Activated T-helper 1 cell treated with anti-CD3 and anti-CD28 coated beads, Interleukin-12 subunit alpha, Interleukin-12 subunit beta, Interleukin-2, Interleukin-4 antibody, amounts not matched to agents 30 ng/mL and 10 ng/mL and 1 ng/mL, durations not matched to agents 14 hours and 24 hours and 36 hours (primary cell): Measurements from ENCODE around the gene CDC26. TPM values are rescaled to one million over a fixed set of nuclear protein-coding genes. Genes with fewer than 3 reads are reported as not detected.

Experiments used
- DNase-seq: peaks from one replicate; pipeline ENCODE4 v3.0.0; 2021; ENCODE audit warnings: low spot score
- H3K27ac Mint-ChIP-seq: one replicate; pipeline ENCODE4 v1.8.0; 2021; ENCODE audit warnings: mild to moderate bottlenecking, mixed read lengths
- H3K27me3 Mint-ChIP-seq: one replicate; pipeline ENCODE4 v1.8.0; 2022; ENCODE audit warnings: mild to moderate bottlenecking, moderate library complexity, mixed read lengths; ENCODE audit not compliant: insufficient read depth
- H3K36me3 Mint-ChIP-seq: one replicate; pipeline ENCODE4 v1.8.0; 2021; ENCODE audit warnings: low read depth, mixed read lengths
- H3K4me1 Mint-ChIP-seq: one replicate; pipeline ENCODE4 v1.8.0; 2021; ENCODE audit warnings: low read depth, mixed read lengths
- H3K4me3 Mint-ChIP-seq: one replicate; pipeline ENCODE4 v1.8.0; 2021; ENCODE audit warnings: mild to moderate bottlenecking, moderate library complexity, mixed read lengths
- H3K9me3 Mint-ChIP-seq: one replicate; pipeline ENCODE4 v1.8.0; 2021; ENCODE audit warnings: mixed read lengths
- intact Hi-C: fragments of 100-400 bp; cut with micrococcal nuclease; formaldehyde crosslinking; loops from one replicate; pipeline ENCODE4 v1.15.1; 2024
- total RNA-seq: library from RNA; stranded (reverse); gene quantifications from 2 replicates; pipeline ENCODE4 v1.2.3, GENCODE V29; 2022

Gene CDC26
- 49.9 and 50.6 TPM in 2 replicates for total RNA-seq

- peaks cover 39% of the 10 kb centered on the region for H3K36me3 Mint-ChIP-seq
Measured at GRCh38 chr9:113275157-113276131, at the start of gene CDC26, which contains the start of gene PRPF4. Gene CDC26, minus strand, starts transcription at chr9:113275572. Its CDS starts 3,065 bp downstream, at chr9:113272507. Gene PRPF4, plus strand, starts transcription at chr9:113275658. Its CDS starts 86 bp downstream, at chr9:113275744.

GRCh38 chr9:113322671-113323070, 47.3 kb upstream of the CDC26 start:
- no peaks in the 10 kb centered on the region for H3K9me3 Mint-ChIP-seq
- DNase-seq: no peak
- no peaks in the 10 kb centered on the region for H3K27me3 Mint-ChIP-seq
- no peak overlapping the region for H3K27ac Mint-ChIP-seq
- intact Hi-C loops: no loop called here
- no peaks in the 10 kb centered on the region for H3K4me1 Mint-ChIP-seq
- no peak overlapping the region for H3K4me3 Mint-ChIP-seq
- H3K36me3 Mint-ChIP-seq: no peaks in the 10 kb centered on the region

More at GRCh38 chr9:113275157-113276131, at the start of gene CDC26, which contains the start of gene PRPF4:
- Mint-ChIP-seq H3K4me3 (no peak within 1 kb of the TSS), H3K27me3 (no peaks in the 10 kb centered on the region), H3K27ac (no peak within 1 kb of the TSS), H3K4me1 (peaks cover 30% of the 10 kb centered on the region), H3K9me3 (no peaks in the 10 kb centered on the region)
- peak; percentile 94 for DNase-seq
- intact Hi-C loops: loop anchor here (1.0 to 10.0 kb wide), 12 partner anchors 54 to 1109 kb away; partner anchors contain the start of genes AKNA, ALAD, C9orf43 and FKBP15

- Mint-ChIP-seq H3K4me3 (no peak overlapping the region), H3K27ac (no peak overlapping the region), H3K9me3 (no peaks in the 10 kb centered on the region), H3K4me1 (no peaks in the 10 kb centered on the region), H3K27me3 (no peaks in the 10 kb centered on the region), H3K36me3 (no peaks in the 10 kb centered on the region)
- no peak for DNase-seq
- intact Hi-C loops: no loop called here
Measured at GRCh38 chr9:113320051-113320450, 44.7 kb upstream of the CDC26 start.

DNA sequence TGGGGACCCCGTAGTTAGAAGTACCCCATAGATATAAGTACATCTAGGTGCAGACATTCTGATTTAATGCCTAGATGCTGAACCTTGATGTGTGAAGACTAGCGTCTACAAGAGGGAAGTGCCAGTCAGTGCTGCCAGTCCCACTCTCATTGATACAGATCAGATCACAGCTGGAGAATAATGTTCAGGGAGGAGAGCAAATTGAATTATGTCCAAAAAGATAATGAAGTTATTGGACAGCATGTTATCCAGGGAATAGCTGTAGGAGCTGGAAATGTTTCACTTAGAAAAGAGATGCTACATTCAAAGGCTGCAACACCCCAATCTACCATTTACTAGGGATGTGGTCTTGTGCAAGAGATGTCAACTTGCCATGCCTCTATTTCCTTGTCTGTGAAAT, 43.7 kb upstream of the CDC26 start:
- Mint-ChIP-seq H3K4me3 (no peak overlapping the region), H3K36me3 (no peaks in the 10 kb centered on the region), H3K9me3 (no peaks in the 10 kb centered on the region), H3K27ac (no peak overlapping the region), H3K27me3 (no peaks in the 10 kb centered on the region), H3K4me1 (no peaks in the 10 kb centered on the region)
- intact Hi-C loops: no loop called here
- DNase-seq: no peak

GRCh38 chr9:113317777-113318176, 42.4 kb upstream of the CDC26 start:
- intact Hi-C loops: no loop called here
- H3K4me3 Mint-ChIP-seq: no peak overlapping the region
- no peak for DNase-seq
- no peaks in the 10 kb centered on the region for H3K9me3 Mint-ChIP-seq
- no peaks in the 10 kb centered on the region for H3K36me3 Mint-ChIP-seq
- no peaks in the 10 kb centered on the region for H3K27me3 Mint-ChIP-seq
- no peaks in the 10 kb centered on the region for H3K4me1 Mint-ChIP-seq
- no peak overlapping the region for H3K27ac Mint-ChIP-seq

GRCh38 chr9:113316030-113316429, 40.7 kb upstream of the CDC26 start:
- no peaks in the 10 kb centered on the region for H3K4me1 Mint-ChIP-seq
- no peak overlapping the region for H3K4me3 Mint-ChIP-seq

GRCh38 chr9:113315231-113315630, 39.9 kb upstream of the CDC26 start:
- no peak overlapping the region for H3K4me3 Mint-ChIP-seq
- intact Hi-C loops: no loop called here

More at GRCh38 chr9:113316030-113316429, 40.7 kb upstream of the CDC26 start:
- intact Hi-C loops: no loop called here
- no peaks in the 10 kb centered on the region for H3K36me3 Mint-ChIP-seq
- no peaks in the 10 kb centered on the region for H3K27me3 Mint-ChIP-seq
- H3K27ac Mint-ChIP-seq: no peak overlapping the region
- H3K9me3 Mint-ChIP-seq: no peaks in the 10 kb centered on the region
- DNase-seq: no peak

GRCh38 chr9:113313261-113313660, 37.9 kb upstream of the CDC26 start:
- no peak overlapping the region for H3K27ac Mint-ChIP-seq
- no peaks in the 10 kb centered on the region for H3K36me3 Mint-ChIP-seq
- no peak for DNase-seq

More at GRCh38 chr9:113315231-113315630, 39.9 kb upstream of the CDC26 start:
- no peaks in the 10 kb centered on the region for H3K4me1 Mint-ChIP-seq
- no peaks in the 10 kb centered on the region for H3K36me3 Mint-ChIP-seq
- no peak overlapping the region for H3K27ac Mint-ChIP-seq
- H3K27me3 Mint-ChIP-seq: no peaks in the 10 kb centered on the region
- H3K9me3 Mint-ChIP-seq: no peaks in the 10 kb centered on the region
- no peak for DNase-seq

GRCh38 chr9:113311961-113312360, 36.6 kb upstream of the CDC26 start:
- no peaks in the 10 kb centered on the region for H3K4me1 Mint-ChIP-seq
- no peaks in the 10 kb centered on the region for H3K27me3 Mint-ChIP-seq
- intact Hi-C loops: no loop called here
- no peak overlapping the region for H3K4me3 Mint-ChIP-seq
- H3K36me3 Mint-ChIP-seq: no peaks in the 10 kb centered on the region
- no peak overlapping the region for H3K27ac Mint-ChIP-seq
- no peak for DNase-seq
- H3K9me3 Mint-ChIP-seq: no peaks in the 10 kb centered on the region

More at GRCh38 chr9:113313261-113313660, 37.9 kb upstream of the CDC26 start:
- no peaks in the 10 kb centered on the region for H3K27me3 Mint-ChIP-seq
- no peaks in the 10 kb centered on the region for H3K9me3 Mint-ChIP-seq
- no peak overlapping the region for H3K4me3 Mint-ChIP-seq
- intact Hi-C loops: no loop called here
- no peaks in the 10 kb centered on the region for H3K4me1 Mint-ChIP-seq

DNA sequence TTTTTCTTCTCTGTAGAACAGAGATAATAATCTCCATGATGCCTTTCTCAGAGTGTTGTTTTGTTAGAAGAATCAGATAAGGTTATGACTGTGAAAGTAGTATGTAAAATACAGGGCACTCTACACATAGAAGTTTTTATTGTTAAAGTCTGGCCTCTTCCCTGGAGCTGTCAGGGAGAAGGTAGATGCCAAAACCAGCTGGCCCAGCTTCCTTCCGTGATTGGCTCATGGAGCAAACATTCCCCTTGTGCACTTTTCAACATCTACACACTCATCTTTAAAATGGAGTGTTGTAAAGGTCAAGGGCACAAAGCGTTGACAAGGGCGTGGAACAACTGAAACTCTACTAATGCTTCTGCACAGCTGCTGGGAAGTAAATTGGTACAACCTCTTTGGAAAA, 35.2 kb upstream of the CDC26 start:
- no peak overlapping the region for H3K4me3 Mint-ChIP-seq
- no peak for DNase-seq
- H3K27me3 Mint-ChIP-seq: peaks cover 5% of the 10 kb centered on the region
- intact Hi-C loops: no loop called here
- H3K4me1 Mint-ChIP-seq: no peaks in the 10 kb centered on the region
- no peaks in the 10 kb centered on the region for H3K9me3 Mint-ChIP-seq
- no peaks in the 10 kb centered on the region for H3K36me3 Mint-ChIP-seq
- no peak overlapping the region for H3K27ac Mint-ChIP-seq

- peak; percentile 10 for DNase-seq
- intact Hi-C loops: loop anchor here (1.0 to 2.0 kb wide), 3 partner anchors 67 to 349 kb away; partner anchors contain the start of gene HDHD3
- H3K9me3 Mint-ChIP-seq: no peaks in the 10 kb centered on the region
- H3K27me3 Mint-ChIP-seq: peaks cover 8% of the 10 kb centered on the region
- H3K4me1 Mint-ChIP-seq: no peaks in the 10 kb centered on the region
- H3K36me3 Mint-ChIP-seq: no peaks in the 10 kb centered on the region
- no peak overlapping the region for H3K27ac Mint-ChIP-seq
- H3K4me3 Mint-ChIP-seq: no peak overlapping the region
Measured at GRCh38 chr9:113309204-113309813, 33.9 kb upstream of the CDC26 start.

GRCh38 chr9:113307396-113307975, 32.1 kb upstream of the CDC26 start:
- intact Hi-C loops: no loop called here
- DNase-seq: no peak
- Mint-ChIP-seq H3K36me3 (no peaks in the 10 kb centered on the region), H3K4me1 (no peaks in the 10 kb centered on the region), H3K4me3 (no peak overlapping the region), H3K27me3 (peaks cover 8% of the 10 kb centered on the region), H3K9me3 (no peaks in the 10 kb centered on the region), H3K27ac (no peak overlapping the region)
